Stomach (tissue), 9 donors: ENCODE measurements around the gene PKD1L1. TPM values are rescaled to one million over a fixed set of nuclear protein-coding genes. Genes with fewer than 3 reads are reported as not detected.

Experiments
- DNase-seq, 2 donors: peaks; one replicate each; pipeline versions ENCODE4 v3.0.0 to v3.0.0-alpha.2; 2013 to 2019
- H3K27ac ChIP-seq, 5 donors: fragments of 200-600 bp in 4 of 5; sonication (generic) in 4 of 5; one replicate each; pipeline ENCODE4 v1.5.1; 2013 to 2019; ENCODE audit warnings: mild to moderate bottlenecking in 1 of 5, moderate library complexity in 1 of 5
- H3K27me3 ChIP-seq, 3 donors: fragments of 200-600 bp; sonication (generic); one replicate each; pipeline ENCODE4 v1.5.1; 2017 to 2019; ENCODE audit warnings: mixed run types in 1 of 3
- H3K36me3 ChIP-seq, 4 donors: fragments of 200-600 bp; sonication (generic); 1 replicate in 3 of 4; 2 replicates in 1 of 4; pipeline ENCODE4 v1.5.1; 2016 to 2019
- H3K4me1 ChIP-seq, 4 donors: fragments of 200-600 bp; sonication (generic); one replicate each; pipeline ENCODE4 v1.5.1; 2016 to 2019
- H3K4me3 ChIP-seq, 4 donors: fragments of 200-600 bp; sonication (generic) in 3 of 4; one replicate each; pipeline ENCODE4 v1.5.1; 2016 to 2019; ENCODE audit warnings: mild to moderate bottlenecking in 1 of 4
- H3K9me3 ChIP-seq, 4 donors: fragments of 200-600 bp; sonication (generic); one replicate each; pipeline ENCODE4 v1.5.1; 2016 to 2019
- CTCF ChIP-seq, 7 experiments: fragments of 450-650 bp in 4 of 7; fragments of 200-600 bp in 3 of 7; sonication (generic) in 3 of 7; IDR thresholded peaks; one replicate each; pipeline ENCODE4 v1.5.1; 2016 to 2019; ENCODE audit warnings: antibody characterized with exemption in 7 of 7, control low read depth in 2 of 7, mild to moderate bottlenecking in 1 of 7
- EP300 ChIP-seq: sonication (generic); formaldehyde crosslinking; IDR thresholded peaks from one replicate; pipeline ENCODE4 v1.6.1; 2017; ENCODE audit warnings: antibody characterized with exemption
- POLR2A ChIP-seq, 4 donors: fragments of 450-650 bp; IDR thresholded peaks; one replicate each; pipeline ENCODE4 v1.6.1; 2016; ENCODE audit warnings: antibody characterized with exemption in 4 of 4, control low read depth in 2 of 4, mild to moderate bottlenecking in 1 of 4, moderate library complexity in 1 of 4
- POLR2AphosphoS5 ChIP-seq, 3 donors: sonication (generic); formaldehyde crosslinking; IDR thresholded peaks; one replicate each; pipeline ENCODE4 v1.6.1; 2016; ENCODE audit warnings: antibody characterized with exemption in 3 of 3
- WGBS, 5 donors: extraction: QIAGEN DNeasy Blood & Tissue Kit in 3 of 5; methylation state at CpG; one replicate each; pipeline versions ENCODE4 v1.1.5 to v1.1.7; 2013 to 2018; 5-methylcytosine and 5-hydroxymethylcytosine counted together
- intact Hi-C: fragments of 100-400 bp; cut with DNase I; formaldehyde crosslinking; loops from one replicate; pipeline ENCODE4 v1.15.1; 2023; ENCODE audit warnings: low total_unique reads
- polyA plus RNA-seq, 3 donors: library from polyadenylated mRNA; stranded (reverse); fragments of 200-250 nt; gene quantifications; one replicate each; pipeline ENCODE4 v1.2.3, GENCODE V29; 2013
- total RNA-seq, 5 donors: library from RNA; depleted of rRNA; stranded (reverse); fragments of >200 nt; gene quantifications; one replicate each; pipeline versions ENCODE4 v1.1.0 to v1.2.3, GENCODE V29; 2014 to 2016
- donor health status: healthy with polysubstance abuse.
- donor health status: Bipolar disorder and iron deficiency.
- donor health status: healthy.

Gene PKD1L1
- total and polyA plus RNA-seq, 8 donors: under 0.01 to 1.2 (median 0.10) TPM; not detected in 2

- H3K27me3 ChIP-seq: no peaks in the 10 kb centered on the region
- H3K4me3 ChIP-seq: no peak overlapping the region
- H3K27ac ChIP-seq: no peak overlapping the region
- intact Hi-C loops: no loop called here
- H3K36me3 ChIP-seq: no peaks in the 10 kb centered on the region
- H3K4me1 ChIP-seq: peaks cover 0 to 11% (median 5%) of the 10 kb centered on the region in 4 donors
- WGBS, 5 donors: 87 to 96% (median 92%) methylated on average over 3 of the region's 3 CpGs
- H3K9me3 ChIP-seq: no peaks in the 10 kb centered on the region
- TF ChIP-seq CTCF (IDR thresholded peaks at IDR 0.05): no peak
- no peak for TF ChIP-seq POLR2AphosphoS5 (IDR thresholded peaks at IDR 0.05)
- TF ChIP-seq EP300: no peak
- no peak for TF ChIP-seq POLR2A (IDR thresholded peaks at IDR 0.05)
- peak; percentile 5 to 34 for DNase-seq
These were observed 222.1 kb downstream of the PKD1L1 start for GRCh38 chr7:47726047-47726726.

DNA sequence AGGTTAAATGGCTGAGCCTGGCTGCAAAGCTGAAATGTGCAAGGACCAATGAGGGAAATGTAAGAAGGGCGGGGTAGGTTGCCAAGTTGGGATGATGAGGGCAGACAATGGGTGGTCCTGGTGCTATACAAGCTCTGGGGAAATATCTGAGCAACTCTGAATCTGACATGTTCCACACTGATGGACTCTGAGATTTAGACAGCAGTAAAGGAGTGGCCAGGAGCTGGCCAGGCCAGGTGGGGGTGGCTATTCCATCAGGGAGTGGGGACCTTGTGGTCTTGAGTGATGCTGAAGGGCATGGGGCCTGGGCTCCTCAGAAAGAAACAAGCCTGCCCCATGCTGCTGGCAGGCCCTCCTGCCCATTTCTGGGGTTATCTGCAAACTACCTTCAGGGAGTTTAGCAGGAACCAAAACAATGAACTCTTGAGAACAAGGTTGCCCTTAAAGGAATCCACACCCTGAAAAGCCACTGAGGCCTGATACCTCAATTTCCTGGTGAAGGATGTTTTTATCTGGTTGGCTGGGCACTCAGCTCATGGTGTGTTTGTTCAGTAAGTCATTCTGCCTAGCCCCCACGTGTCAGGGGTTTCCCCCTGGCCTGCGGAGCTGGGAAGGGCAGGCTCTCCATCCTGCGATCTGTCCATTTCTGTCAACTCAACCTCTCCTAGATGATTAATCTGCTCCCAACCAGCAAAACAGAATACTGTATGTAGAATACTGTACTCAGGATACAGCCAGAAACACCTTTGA, 223.1 kb downstream of the PKD1L1 start:
- intact Hi-C loops: no loop called here
- H3K9me3 ChIP-seq: no peaks in the 10 kb centered on the region
- no peaks in the 10 kb centered on the region for H3K36me3 ChIP-seq
- no peak overlapping the region for H3K4me3 ChIP-seq
- H3K4me1 ChIP-seq: peaks cover 0 to 17% (median 10%) of the 10 kb centered on the region in 4 donors
- no peaks in the 10 kb centered on the region for H3K27me3 ChIP-seq
- WGBS, 5 donors: 44 to 68% (median 57%) methylated on average over 4 of the region's 4 CpGs
- TF ChIP-seq POLR2AphosphoS5 (IDR thresholded peaks at IDR 0.05) (peak in 1 of 3 donors; percentile 58), EP300 (no peak)
- peak; percentile 31 to 67 for DNase-seq
- no peak overlapping the region for H3K27ac ChIP-seq

Other genes starting within 250 kb of the PKD1L1 start
- gene HUS1, start 31.1 kb upstream of the PKD1L1 start, total RNA-seq: 10 to 100 TPM in 4 of 5 donors, 1 to 10 TPM in 1; 9.9 to 69.2 (median 21.1) TPM
- gene HUS1, start 31.1 kb upstream of the PKD1L1 start, polyA plus RNA-seq: 1 to 10 TPM; 5.9 to 8.2 (median 7.9) TPM
- not detected for gene SUN3, start 80.6 kb upstream of the PKD1L1 start, total RNA-seq
- gene SUN3, start 80.6 kb upstream of the PKD1L1 start, polyA plus RNA-seq: not detected
- gene C7orf57, start 87.1 kb upstream of the PKD1L1 start, total RNA-seq: not detected
- under 1 TPM in 1 of 3 donors, not detected in 2; 0.08 TPM for gene C7orf57, start 87.1 kb upstream of the PKD1L1 start, polyA plus RNA-seq
- gene UPP1, start 140.8 kb upstream of the PKD1L1 start, total RNA-seq: 10 to 100 TPM in 1 of 5 donors, 1 to 10 TPM in 3, under 1 TPM in 1; 0.87 to 24.5 (median 3.6) TPM
- 10 to 100 TPM; 19.2 to 45.7 (median 21.9) TPM for gene UPP1, start 140.8 kb upstream of the PKD1L1 start, polyA plus RNA-seq
- under 1 TPM in 2 of 5 donors, not detected in 3; under 0.01 to 0.92 TPM for gene ABCA13, start 223.0 kb upstream of the PKD1L1 start, total RNA-seq
- gene ABCA13, start 223.0 kb upstream of the PKD1L1 start, polyA plus RNA-seq: under 1 TPM in 1 of 3 donors, not detected in 2; 0.50 TPM